Endothelial cell of umbilical vein (primary cell): ENCODE results near the gene L3MBTL3. TPM values are rescaled to one million over a fixed set of nuclear protein-coding genes. Genes with fewer than 3 reads are reported as not detected.

Experiments used
- BruUV-seq: library from RNA; stranded (reverse); fragments of 400-500 nt; replicated peaks from 2 replicates; lab custom pipeline; 2021; lab: Mats Ljungman, UMichigan
- CTCF ChIA-PET: fragments of 300-600, 350-600 bp; sonication (Branson Sonifier 250); formaldehyde crosslinking; loops from one replicate; lab custom pipeline; 2021; ENCODE audit warnings: antibody characterized with exemption, inconsistent platforms; lab: Charles Lee
- POLR2A ChIA-PET: fragments of 300-600, 350-600 bp; sonication (Branson Sonifier 250); formaldehyde crosslinking; loops from one replicate; lab custom pipeline; 2021; ENCODE audit warnings: antibody characterized with exemption, inconsistent platforms; lab: Charles Lee
- DNase-seq: peaks from one replicate; pipeline ENCODE4 v3.0.0-alpha.2; 2011; ENCODE audit warnings: low read depth, low spot score
- FAIRE-seq: peaks from 2 replicates; lab custom pipeline; 2011; peaks lifted over from hg19 to GRCh38; lab: Jason Lieb, UNC
- H2AFZ ChIP-seq: 2 replicates; pipeline ENCODE4 v1.6.0; 2012; ENCODE audit warnings: low read depth, low read length, control low read depth, inconsistent platforms
- H3K27ac ChIP-seq: 2 replicates; pipeline ENCODE4 v1.5.1; 2011; ENCODE audit warnings: low read depth, mild to moderate bottlenecking, control low read depth, low read length, moderate library complexity; ENCODE audit not compliant: insufficient read depth
- H3K27me3 ChIP-seq, 2 experiments: 2 replicates each; pipeline versions ENCODE4 v1.6.0 to v1.6.1; 2011; ENCODE audit warnings: low read length in 2 of 2, mixed read lengths in 1 of 2; ENCODE audit not compliant: control insufficient read depth in 2 of 2, insufficient read depth in 2 of 2
- H3K36me3 ChIP-seq, 2 experiments: 2 replicates in 1 of 2; 3 replicates in 1 of 2; pipeline ENCODE4 v1.5.1; 2011; ENCODE audit warnings: low read length in 2 of 2, mild to moderate bottlenecking in 1 of 2, moderate library complexity in 1 of 2; ENCODE audit not compliant: control insufficient read depth in 2 of 2, insufficient read depth in 2 of 2; ENCODE audit errors: extremely low read depth in 1 of 2
- H3K4me1 ChIP-seq: 3 replicates; pipeline ENCODE4 v1.5.1; 2011; ENCODE audit warnings: mild to moderate bottlenecking, low read length; ENCODE audit not compliant: control insufficient read depth, insufficient read depth; ENCODE audit errors: extremely low read depth
- H3K4me2 ChIP-seq: 2 replicates; pipeline ENCODE4 v1.6.1; 2011; ENCODE audit warnings: low read length, control low read depth, mixed read lengths; ENCODE audit not compliant: insufficient read depth
- H3K4me3 ChIP-seq, 3 experiments: fragments of 200-600 bp in 1 of 3; sonication (generic), shearing (Covaris generic) in 1 of 3; replicated peaks in 1 of 3; 2 replicates each; pipeline ENCODE4 v1.5.1; 2011 to 2016; ENCODE audit warnings: control low read depth in 3 of 3, low read length in 3 of 3, mild to moderate bottlenecking in 2 of 3, inconsistent platforms in 1 of 3, low read depth in 1 of 3, moderate library complexity in 1 of 3; ENCODE audit not compliant: insufficient read depth in 1 of 3
- H3K79me2 ChIP-seq: 2 replicates; pipeline ENCODE4 v1.6.0; 2012; ENCODE audit warnings: low read length, inconsistent platforms; ENCODE audit not compliant: control insufficient read depth, insufficient read depth
- H3K9ac ChIP-seq: replicated peaks from 2 replicates; pipeline ENCODE3; 2011; ENCODE audit warnings: low read length, control low read depth; ENCODE audit not compliant: insufficient read depth; ENCODE audit errors: extremely low read depth
- H3K9me1 ChIP-seq: replicated peaks from 3 replicates; pipeline ENCODE4 v1.6.0; 2011; ENCODE audit warnings: mild to moderate bottlenecking, low read length; ENCODE audit not compliant: control insufficient read depth, insufficient read depth; ENCODE audit errors: extremely low read depth
- H3K9me3 ChIP-seq: replicated peaks from 2 replicates; pipeline ENCODE4 v1.5.1; 2012; ENCODE audit warnings: low read length, inconsistent platforms; ENCODE audit not compliant: control insufficient read depth, insufficient read depth
- H4K20me1 ChIP-seq: replicated peaks from 2 replicates; pipeline ENCODE3; 2011; ENCODE audit warnings: mild to moderate bottlenecking, low read length; ENCODE audit not compliant: control insufficient read depth, insufficient read depth; ENCODE audit errors: extremely low read depth
- EZH2 ChIP-seq: IDR thresholded peaks from 2 replicates; pipeline ENCODE4 v1.6.1; 2012; ENCODE audit warnings: borderline replicate concordance, low read depth, mild to moderate bottlenecking, moderate library complexity, low read length, inconsistent platforms; ENCODE audit not compliant: severe bottlenecking
- FOS ChIP-seq: IDR thresholded peaks from 2 replicates; pipeline ENCODE4 v1.6.1; 2011; ENCODE audit warnings: mild to moderate bottlenecking, low read length, moderate library complexity, borderline replicate concordance; ENCODE audit not compliant: insufficient read depth
- GATA2 ChIP-seq: IDR thresholded peaks from 2 replicates; pipeline ENCODE4 v1.7.0; 2011; ENCODE audit warnings: low read depth, mild to moderate bottlenecking, moderate library complexity, mixed read lengths, low read length; ENCODE audit not compliant: insufficient read length, insufficient read depth
- JUN ChIP-seq: IDR thresholded peaks from 2 replicates; pipeline ENCODE4 v1.6.1; 2011; ENCODE audit warnings: borderline replicate concordance, low read depth; ENCODE audit not compliant: insufficient read length, insufficient read depth
- MYC ChIP-seq: IDR thresholded peaks from one replicate; pipeline ENCODE4 v1.6.1; 2011; ENCODE audit warnings: mild to moderate bottlenecking, low read depth, low read length
- POLR2A ChIP-seq: IDR thresholded peaks from 2 replicates; pipeline ENCODE4 v1.6.1; 2012; ENCODE audit warnings: low read depth, mild to moderate bottlenecking, control low read depth, low read length
- POLR2AphosphoS5 ChIP-seq: IDR thresholded peaks from 2 replicates; pipeline ENCODE4 v1.6.1; 2012; ENCODE audit warnings: low read depth, mild to moderate bottlenecking, control low read depth, low read length, moderate library complexity; ENCODE audit not compliant: insufficient read depth
- dilution Hi-C: fragments of 300-500 bp; cut with MboI; formaldehyde crosslinking; loops from one replicate; pipeline ENCODE4 v1.15.0; 2019; ENCODE audit warnings: low sequenced_read_pairs; ENCODE audit not compliant: extremely low pct_ligation_motif_present
- intact Hi-C: fragments of 100-400 bp; cut with micrococcal nuclease; formaldehyde crosslinking; loops from one replicate; pipeline ENCODE4 v1.10.0; 2022
- polyA plus RNA-seq, 4 experiments: library from polyadenylated mRNA; depleted of rRNA in 3 of 4; stranded (reverse) in 3 of 4; unstranded in 1 of 4; fragments of >200 nt; gene quantifications; 2 replicates each; pipeline versions ENCODE4 v1.2.1 to v1.2.3, GENCODE V29; 2011 to 2012; ENCODE audit warnings: missing spikeins in 1 of 4
- total RNA-seq: library from RNA; stranded (reverse); gene quantifications from 2 replicates; pipeline ENCODE4 v1.2.3, GENCODE V29; 2021
- TF ChIP-seq, protein P1 (sequence below): IDR thresholded peaks from 2 replicates; pipeline ENCODE4 v1.6.1; 2011; ENCODE audit not compliant: insufficient read depth, insufficient read length
- TF ChIP-seq, protein P2 (sequence below), 2 donors: IDR thresholded peaks; 1 replicate in 1 of 2; 2 replicates in 1 of 2; pipeline ENCODE4 v1.5.1; 2011; ENCODE audit warnings: low read length in 2 of 2, mild to moderate bottlenecking in 2 of 2, moderate library complexity in 2 of 2, control low read depth in 1 of 2, inconsistent platforms in 1 of 2, low read depth in 1 of 2; ENCODE audit not compliant: insufficient read depth in 1 of 2; ENCODE audit errors: extremely low read depth in 1 of 2

Gene L3MBTL3
- total and polyA plus RNA-seq, 2 donors (not counting 3 experiments of a cell fraction or from before 2014, with no cell fraction given), result 26.5 to 86.1 TPM

DNA sequence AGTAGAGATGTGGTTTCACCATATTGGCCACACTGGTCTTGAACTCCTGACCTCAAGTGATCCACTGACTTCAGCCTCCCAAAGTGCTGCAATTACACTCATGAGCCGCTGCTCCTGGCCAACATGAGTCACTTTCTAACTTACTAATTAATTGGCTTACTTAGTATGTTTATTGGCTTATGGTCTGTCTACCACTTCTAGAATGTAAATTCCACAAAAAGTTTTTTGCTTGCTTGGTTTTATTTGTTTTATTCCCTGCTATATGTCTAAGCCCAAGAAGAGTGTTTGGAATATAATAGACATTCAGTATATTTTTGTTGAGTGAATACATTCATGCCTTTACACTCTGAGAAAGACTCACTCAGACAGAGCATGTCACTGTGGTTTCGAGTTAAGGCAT is 118.4 kb downstream of the L3MBTL3 start:
- DNase-seq, result no peak
- H3K9me3 ChIP-seq, result no peaks in the 10 kb centered on the region
- POLR2A ChIA-PET, result no interaction called here
- intact Hi-C loops (no loop called here), dilution Hi-C loops (no loop called here)
- no peak overlapping the region for H3K4me3 ChIP-seq
- TF ChIP-seq MYC (no peak), POLR2A (no peak), FOS (no peak), JUN (no peak), EZH2 (no peak), GATA2 (no peak), POLR2AphosphoS5 (no peak)
- TF ChIP-seq, protein P1, sequence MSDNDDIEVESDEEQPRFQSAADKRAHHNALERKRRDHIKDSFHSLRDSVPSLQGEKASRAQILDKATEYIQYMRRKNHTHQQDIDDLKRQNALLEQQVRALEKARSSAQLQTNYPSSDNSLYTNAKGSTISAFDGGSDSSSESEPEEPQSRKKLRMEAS, result no peak
- TF ChIP-seq, protein P2, sequence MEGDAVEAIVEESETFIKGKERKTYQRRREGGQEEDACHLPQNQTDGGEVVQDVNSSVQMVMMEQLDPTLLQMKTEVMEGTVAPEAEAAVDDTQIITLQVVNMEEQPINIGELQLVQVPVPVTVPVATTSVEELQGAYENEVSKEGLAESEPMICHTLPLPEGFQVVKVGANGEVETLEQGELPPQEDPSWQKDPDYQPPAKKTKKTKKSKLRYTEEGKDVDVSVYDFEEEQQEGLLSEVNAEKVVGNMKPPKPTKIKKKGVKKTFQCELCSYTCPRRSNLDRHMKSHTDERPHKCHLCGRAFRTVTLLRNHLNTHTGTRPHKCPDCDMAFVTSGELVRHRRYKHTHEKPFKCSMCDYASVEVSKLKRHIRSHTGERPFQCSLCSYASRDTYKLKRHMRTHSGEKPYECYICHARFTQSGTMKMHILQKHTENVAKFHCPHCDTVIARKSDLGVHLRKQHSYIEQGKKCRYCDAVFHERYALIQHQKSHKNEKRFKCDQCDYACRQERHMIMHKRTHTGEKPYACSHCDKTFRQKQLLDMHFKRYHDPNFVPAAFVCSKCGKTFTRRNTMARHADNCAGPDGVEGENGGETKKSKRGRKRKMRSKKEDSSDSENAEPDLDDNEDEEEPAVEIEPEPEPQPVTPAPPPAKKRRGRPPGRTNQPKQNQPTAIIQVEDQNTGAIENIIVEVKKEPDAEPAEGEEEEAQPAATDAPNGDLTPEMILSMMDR (IDR thresholded peaks at IDR 0.05; ENCODE audit: extremely low read depth in 1 of 2, insufficient read depth in 1 of 2, low read depth in 1 of 2, low read length in 2 of 2), result no peak
- CTCF ChIA-PET, result no interaction called here
- no peak overlapping the region for H3K4me2 ChIP-seq
- peaks cover 2% of the 10 kb centered on the region for H3K79me2 ChIP-seq
- H3K9me1 ChIP-seq, result no peaks in the 10 kb centered on the region
- H3K9ac ChIP-seq, result no peak overlapping the region
- H4K20me1 ChIP-seq, result no peaks in the 10 kb centered on the region
- no TSS peak for BruUV-seq
- no peak overlapping the region for H2AFZ ChIP-seq
- H3K36me3 ChIP-seq, result peaks cover 12 to 27% of the 10 kb centered on the region in 2 experiments
- H3K27me3 ChIP-seq, result no peaks in the 10 kb centered on the region
- peaks cover 4% of the 10 kb centered on the region for H3K4me1 ChIP-seq
- no peak for FAIRE-seq
- no peak overlapping the region for H3K27ac ChIP-seq
